Thoracic aorta (tissue), 2 donors: Measurements from ENCODE around the gene TMEM266. TPM values are rescaled to one million over a fixed set of nuclear protein-coding genes. Genes with fewer than 3 reads are reported as not detected.

Source experiments
- ATAC-seq: fragments of 150-250 bp; one replicate; pipeline ENCODE4 v1.8.0; 2017; ENCODE audit warnings: low read depth; ENCODE audit not compliant: insufficient number of reproducible peaks, low FRiP score
- DNase-seq: peaks from one replicate; pipeline ENCODE4 v3.0.0-alpha.2; 2020; ENCODE audit warnings: low spot score
- H3K27ac ChIP-seq, 2 donors: fragments of 200-600 bp; sonication (generic); 1 replicate in 1 of 2; 2 replicates in 1 of 2; pipeline ENCODE4 v1.5.1; 2016; ENCODE audit warnings: mild to moderate bottlenecking in 2 of 2, moderate library complexity in 2 of 2
- H3K27me3 ChIP-seq: fragments of 200-600 bp; sonication (generic); replicated peaks from 2 replicates; pipeline ENCODE4 v1.6.0; 2016; ENCODE audit warnings: mild to moderate bottlenecking; ENCODE audit not compliant: insufficient read depth
- H3K36me3 ChIP-seq: fragments of 200-600 bp; sonication (generic); one replicate; pipeline ENCODE4 v1.5.1; 2016
- H3K4me1 ChIP-seq, 2 donors: fragments of 200-600 bp; sonication (generic); 1 replicate in 1 of 2; 2 replicates in 1 of 2; pipeline versions ENCODE4 v1.5.1 to v1.6.0; 2016; ENCODE audit warnings: low read depth in 2 of 2, mild to moderate bottlenecking in 1 of 2; ENCODE audit not compliant: control insufficient read depth in 1 of 2
- H3K4me3 ChIP-seq: fragments of 200-600 bp; sonication (generic); 2 replicates; pipeline ENCODE4 v1.5.1; 2016; ENCODE audit warnings: mild to moderate bottlenecking
- H3K9me3 ChIP-seq: fragments of 200-600 bp; sonication (generic); 2 replicates; pipeline ENCODE4 v1.5.1; 2016
- total RNA-seq, 2 donors: library from RNA; depleted of rRNA; stranded (reverse); fragments of >200 nt; gene quantifications; one replicate each; pipeline versions ENCODE4 v1.1.0 to v1.2.3, GENCODE V29; 2016
- TF ChIP-seq, protein P1 (sequence below): fragments of 200-600 bp; sonication (generic); IDR thresholded peaks from one replicate; pipeline ENCODE4 v1.5.1; 2019; ENCODE audit warnings: antibody characterized with exemption

Gene TMEM266
- total RNA-seq, 2 donors from 2014 or later = not detected

GRCh38 chr15:76060118-76060989 is 569 bp downstream of the TMEM266 start:
- Histone ChIP-seq H3K4me1 (peaks cover 9 to 11% of the 10 kb centered on the region in 2 donors), H3K4me3 (peak overlapping the region; percentile 69), H3K27ac (no peak overlapping the region), H3K9me3 (no peaks in the 10 kb centered on the region), H3K36me3 (no peaks in the 10 kb centered on the region), H3K27me3 (no peaks in the 10 kb centered on the region)
- ATAC-seq = no peak
- TF ChIP-seq, protein P1, sequence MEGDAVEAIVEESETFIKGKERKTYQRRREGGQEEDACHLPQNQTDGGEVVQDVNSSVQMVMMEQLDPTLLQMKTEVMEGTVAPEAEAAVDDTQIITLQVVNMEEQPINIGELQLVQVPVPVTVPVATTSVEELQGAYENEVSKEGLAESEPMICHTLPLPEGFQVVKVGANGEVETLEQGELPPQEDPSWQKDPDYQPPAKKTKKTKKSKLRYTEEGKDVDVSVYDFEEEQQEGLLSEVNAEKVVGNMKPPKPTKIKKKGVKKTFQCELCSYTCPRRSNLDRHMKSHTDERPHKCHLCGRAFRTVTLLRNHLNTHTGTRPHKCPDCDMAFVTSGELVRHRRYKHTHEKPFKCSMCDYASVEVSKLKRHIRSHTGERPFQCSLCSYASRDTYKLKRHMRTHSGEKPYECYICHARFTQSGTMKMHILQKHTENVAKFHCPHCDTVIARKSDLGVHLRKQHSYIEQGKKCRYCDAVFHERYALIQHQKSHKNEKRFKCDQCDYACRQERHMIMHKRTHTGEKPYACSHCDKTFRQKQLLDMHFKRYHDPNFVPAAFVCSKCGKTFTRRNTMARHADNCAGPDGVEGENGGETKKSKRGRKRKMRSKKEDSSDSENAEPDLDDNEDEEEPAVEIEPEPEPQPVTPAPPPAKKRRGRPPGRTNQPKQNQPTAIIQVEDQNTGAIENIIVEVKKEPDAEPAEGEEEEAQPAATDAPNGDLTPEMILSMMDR = no peak
- no peak for DNase-seq

- Histone ChIP-seq H3K9me3 (no peaks in the 10 kb centered on the region), H3K36me3 (no peaks in the 10 kb centered on the region), H3K27ac (no peak overlapping the region), H3K27me3 (no peaks in the 10 kb centered on the region), H3K4me1 (peaks cover 9 to 11% of the 10 kb centered on the region in 2 donors), H3K4me3 (no peak overlapping the region)
- TF ChIP-seq, protein P1 = no peak
- ATAC-seq (no peak), DNase-seq (no peak)
These were observed 1.9 kb downstream of the TMEM266 start for GRCh38 chr15:76061700-76062099.

GRCh38 chr15:76062286-76062685 is 2.5 kb downstream of the TMEM266 start:
- Histone ChIP-seq H3K4me3 (no peak overlapping the region), H3K27ac (no peak overlapping the region), H3K36me3 (no peaks in the 10 kb centered on the region), H3K4me1 (peaks cover 9 to 11% of the 10 kb centered on the region in 2 donors), H3K27me3 (no peaks in the 10 kb centered on the region), H3K9me3 (no peaks in the 10 kb centered on the region)
- TF ChIP-seq, protein P1 = no peak
- DNase-seq = no peak
- no peak for ATAC-seq

- ATAC-seq (no peak), DNase-seq (no peak)
- no peaks in the 10 kb centered on the region for H3K9me3 ChIP-seq
- no peaks in the 10 kb centered on the region for H3K36me3 ChIP-seq
- H3K4me1 ChIP-seq = peaks cover 3 to 4% of the 10 kb centered on the region in 2 donors
- no peak overlapping the region for H3K27ac ChIP-seq
- no peak overlapping the region for H3K4me3 ChIP-seq
- TF ChIP-seq, protein P1 = no peak
- no peaks in the 10 kb centered on the region for H3K27me3 ChIP-seq
These were observed 4.6 kb downstream of the TMEM266 start for GRCh38 chr15:76064375-76064774.

DNA sequence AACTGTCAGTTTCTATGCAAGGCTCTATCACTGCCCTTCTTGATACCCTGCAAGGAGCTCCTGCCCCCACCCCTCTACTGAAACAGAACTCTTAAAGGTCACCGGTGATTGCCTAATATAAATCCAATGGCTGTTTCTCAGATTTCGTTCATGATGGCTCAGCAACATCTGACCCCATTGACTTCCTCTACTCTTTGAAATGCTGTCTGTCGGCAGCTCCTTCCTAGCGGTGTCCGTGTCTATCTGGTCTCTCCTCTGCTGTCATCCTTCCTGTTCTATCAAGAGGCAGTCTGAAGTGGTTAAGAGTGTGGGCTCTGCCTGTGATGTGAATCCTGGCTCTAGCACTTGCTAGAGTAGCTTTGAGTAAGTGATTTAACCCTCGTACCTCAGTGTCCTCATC is 5.5 kb downstream of the TMEM266 start:
- peaks cover under 1% of the 10 kb centered on the region in 2 donors for H3K4me1 ChIP-seq
- H3K36me3 ChIP-seq = no peaks in the 10 kb centered on the region
- no peak overlapping the region for H3K27ac ChIP-seq
- H3K27me3 ChIP-seq = no peaks in the 10 kb centered on the region
- H3K9me3 ChIP-seq = no peaks in the 10 kb centered on the region
- DNase-seq (no peak), ATAC-seq (no peak)
- no peak overlapping the region for H3K4me3 ChIP-seq
- TF ChIP-seq, protein P1 = no peak
